ENCODE results near the gene SLX4IP. TPM values are rescaled to one million over a fixed set of nuclear protein-coding genes. Genes with fewer than 3 reads are reported as not detected.

SLX4IP gene
- total RNA-seq, 1 experiment from 2014 or later: 6.4 TPM

- BruUV-seq (replicated peaks): no TSS peak
- intact Hi-C loops (cut with micrococcal nuclease): no loop called here
- POLR2A ChIA-PET (ENCODE audit: unreplicated experiment): no interaction called here
Observed at GRCh38 chr20:10602221-10602871, 167.2 kb downstream of the SLX4IP start.

GRCh38 chr20:10603378-10603777 lies 168.3 kb downstream of the SLX4IP start:
- no TSS peak for BruUV-seq (replicated peaks)
- ChIA-PET POLR2A (ENCODE audit: unreplicated experiment) (no interaction called here), CTCF (no interaction called here)
- peak overlapping the region; percentile 97 for H3K27ac ChIP-seq (ENCODE audit: low read length)
- no peak for DNase-seq
- 0 out of 2 replicates have a peak, but pooled peaks cover 14% of the 10 kb centered on the region for H3K79me2 ChIP-seq (ENCODE audit: low read length)
- intact Hi-C loops (cut with micrococcal nuclease): no loop called here
- no peak overlapping the region for H3K4me3 ChIP-seq (ENCODE audit: low read length)
- no peaks in the 10 kb centered on the region for H3K9me3 ChIP-seq (ENCODE audit: low read length)
- no peaks in the 10 kb centered on the region for H3K9me2 ChIP-seq (replicated peaks; ENCODE audit: low read length)
- H3K9ac ChIP-seq (ENCODE audit: low read length): peak overlapping the region; percentile 86; the same call in 1 of the 2 replicates
- H3K4me1 ChIP-seq (ENCODE audit: insufficient read depth, low read length): peaks cover 46% of the 10 kb centered on the region
- no peak overlapping the region for H3K4me2 ChIP-seq (ENCODE audit: low read length)
- TF ChIP-seq EZH2 (IDR thresholded peaks at IDR 0.05; ENCODE audit: low read length, unreplicated experiment): no peak
- no peak for TF ChIP-seq EZH2phosphoT487 (IDR thresholded peaks at IDR 0.05; ENCODE audit: borderline replicate concordance, low read length)
- TF ChIP-seq CTCF (conservative IDR thresholded peaks at IDR 0.05; ENCODE audit: low read depth, low read length): no peak
- peaks cover 4% of the 10 kb centered on the region for H3F3A ChIP-seq (ENCODE audit: low read length, unreplicated experiment)
- H2AFZ ChIP-seq (ENCODE audit: low read length): no peak overlapping the region
- H4K20me1 ChIP-seq (ENCODE audit: low read length): no peaks in the 10 kb centered on the region
- no peaks in the 10 kb centered on the region for H3K27me3 ChIP-seq (ENCODE audit: low read length)
- no peak for ATAC-seq
- H3K36me3 ChIP-seq (ENCODE audit: low read depth, low read length): peaks cover 16% of the 10 kb centered on the region

More at GRCh38 chr20:10602221-10602871, 167.2 kb downstream of the SLX4IP start:
- Histone ChIP-seq H3K9ac (ENCODE audit: low read length) (no peak overlapping the region), H3K9me3 (ENCODE audit: low read length) (no peaks in the 10 kb centered on the region), H3K9me2 (replicated peaks; ENCODE audit: low read length) (no peaks in the 10 kb centered on the region), H3K36me3 (ENCODE audit: low read depth, low read length) (peaks cover 16% of the 10 kb centered on the region), H3K4me1 (ENCODE audit: insufficient read depth, low read length) (peaks cover 53% of the 10 kb centered on the region), H3K79me2 (ENCODE audit: low read length) (0 out of 2 replicates have a peak, but pooled peaks cover 14% of the 10 kb centered on the region), H3K4me2 (ENCODE audit: low read length) (no peak overlapping the region), H2AFZ (ENCODE audit: low read length) (no peak overlapping the region), H3K4me3 (ENCODE audit: low read length) (no peak overlapping the region), H3K27me3 (ENCODE audit: low read length) (no peaks in the 10 kb centered on the region), H4K20me1 (ENCODE audit: low read length) (no peaks in the 10 kb centered on the region), H3K27ac (ENCODE audit: low read length) (peak overlapping the region; percentile 2; the same call in 1 of the 2 replicates), H3F3A (ENCODE audit: low read length, unreplicated experiment) (peaks cover 14% of the 10 kb centered on the region)
- DNase-seq: no peak
- TF ChIP-seq EZH2 (IDR thresholded peaks at IDR 0.05; ENCODE audit: low read length, unreplicated experiment): no peak
- no peak for TF ChIP-seq EZH2phosphoT487 (IDR thresholded peaks at IDR 0.05; ENCODE audit: borderline replicate concordance, low read length)
- no peak for TF ChIP-seq CTCF (conservative IDR thresholded peaks at IDR 0.05; ENCODE audit: low read depth, low read length)
- CTCF ChIA-PET: no interaction called here
- ATAC-seq: no peak

Data from PC-3 (cell line).